LNCaP clone FGC (cell line): Measurements from ENCODE around the gene SLC6A19.
A peak's percentile ranks its signal among the peaks of the same experiment; 100 is the strongest.

Experiments used
- DNase-seq: peaks from one replicate; pipeline ENCODE4 v3.0.0-alpha.2; 2011; ENCODE audit warnings: low read depth
- H3K4me3 ChIP-seq: 2 replicates; pipeline ENCODE4 v1.5.1; 2011; ENCODE audit warnings: mild to moderate bottlenecking, low read depth, low read length, control low read depth
- CTCF ChIP-seq: IDR thresholded peaks from 2 replicates; pipeline ENCODE4 v1.5.1; 2012; ENCODE audit warnings: mild to moderate bottlenecking; ENCODE audit not compliant: control insufficient read depth, insufficient read depth; ENCODE audit errors: extremely low read depth

SLC6A19 gene

GRCh38 chr5:1202798-1203185 lies 1.4 kb downstream of the SLC6A19 start:
- DNase-seq: no peak
- H3K4me3 ChIP-seq: no peak overlapping the region
- no peak for TF ChIP-seq CTCF

- TF ChIP-seq CTCF: no peak
- DNase-seq: no peak
- no peak overlapping the region for H3K4me3 ChIP-seq
These were observed 2.0 kb downstream of the SLC6A19 start for GRCh38 chr5:1203311-1203967.

- TF ChIP-seq CTCF: no peak
- H3K4me3 ChIP-seq: no peak overlapping the region
- no peak for DNase-seq
These were observed 2.7 kb downstream of the SLC6A19 start for GRCh38 chr5:1203968-1204692.

- peak; percentile 33 for DNase-seq
- H3K4me3 ChIP-seq: no peak overlapping the region
- peak; percentile 42 for TF ChIP-seq CTCF
These were observed 3.4 kb downstream of the SLC6A19 start for GRCh38 chr5:1204693-1205242.

- no peak overlapping the region for H3K4me3 ChIP-seq
These were observed 4.1 kb downstream of the SLC6A19 start for GRCh38 chr5:1205255-1206180.

More at GRCh38 chr5:1205255-1206180, 4.1 kb downstream of the SLC6A19 start:
- DNase-seq: no peak
- TF ChIP-seq CTCF: no peak
